B cell (primary cell): Measurements from ENCODE around the gene ZMIZ1. TPM values are rescaled to one million over a fixed set of nuclear protein-coding genes. Genes with fewer than 3 reads are reported as not detected.

ENCODE experiments used
- ATAC-seq: fragments of 200-7000 bp; cut with Tn5 transposase; one replicate; pipeline ENCODE4 v1.10.0; 2021; ENCODE audit warnings: low read depth, mild to moderate bottlenecking, moderate number of reproducible peaks, moderate library complexity
- CTCF ChIA-PET: fragments of 350-600 bp; sonication (Branson Sonifier 250); formaldehyde crosslinking; loops from one replicate; lab custom pipeline; 2021; ENCODE audit warnings: antibody characterized with exemption, inconsistent platforms; lab: Charles Lee
- POLR2A ChIA-PET: fragments of 350-600 bp; sonication (Branson Sonifier 250); formaldehyde crosslinking; loops from one replicate; lab custom pipeline; 2021; ENCODE audit warnings: antibody characterized with exemption; lab: Charles Lee
- DNase-seq: peaks from one replicate; pipeline ENCODE4 v3.0.0; 2013
- H2AFZ ChIP-seq: 2 replicates; pipeline ENCODE4 v1.6.1; 2012; ENCODE audit warnings: mild to moderate bottlenecking, low read depth, low read length; ENCODE audit not compliant: insufficient read depth, poor library complexity, severe bottlenecking
- H3K27ac ChIP-seq, 2 donors: 1 replicate in 1 of 2; 2 replicates in 1 of 2; pipeline ENCODE4 v1.5.1; 2012 to 2013; ENCODE audit warnings: low read length in 2 of 2, mild to moderate bottlenecking in 2 of 2, moderate library complexity in 1 of 2
- H3K27me3 ChIP-seq, 4 experiments: fragments of 200-600 bp in 1 of 4; sonication (generic) in 1 of 4; replicated peaks in 1 of 4; 1 replicate in 2 of 4; 2 replicates in 2 of 4; pipeline versions ENCODE4 v1.6.1 to v1.7.0; 2013 to 2016; ENCODE audit warnings: low read length in 3 of 4, mild to moderate bottlenecking in 2 of 4, mixed read lengths in 1 of 4, moderate library complexity in 1 of 4; ENCODE audit not compliant: insufficient read depth in 4 of 4, control insufficient read depth in 3 of 4; ENCODE audit errors: control extremely low read depth in 1 of 4
- H3K36me3 ChIP-seq, 2 experiments: replicated peaks in 1 of 2; 1 replicate in 1 of 2; 2 replicates in 1 of 2; pipeline versions ENCODE4 v1.6.1 to v1.7.1; 2013; ENCODE audit warnings: low read length in 1 of 2; ENCODE audit not compliant: insufficient read depth in 2 of 2, control insufficient read depth in 1 of 2; ENCODE audit errors: control extremely low read depth in 1 of 2, extremely low read depth in 1 of 2
- H3K4me1 ChIP-seq, 2 donors: fragments of 200-600 bp in 1 of 2; sonication (generic) in 1 of 2; 1 replicate in 1 of 2; 2 replicates in 1 of 2; pipeline versions ENCODE4 v1.5.1 to v1.6.1; 2013 to 2017; ENCODE audit warnings: low read length in 2 of 2; ENCODE audit not compliant: control insufficient read depth in 2 of 2, insufficient read depth in 2 of 2
- H3K4me2 ChIP-seq: replicated peaks from 2 replicates; pipeline ENCODE3; 2012; ENCODE audit warnings: mild to moderate bottlenecking, low read depth, low read length; ENCODE audit not compliant: poor library complexity, severe bottlenecking
- H3K4me3 ChIP-seq, 5 experiments: fragments of 200-600 bp in 1 of 5; sonication (generic) in 1 of 5; 1 replicate in 3 of 5; 2 replicates in 2 of 5; pipeline versions ENCODE4 v1.5.1 to v1.7.0; 2011 to 2016; ENCODE audit warnings: low read length in 4 of 5, mild to moderate bottlenecking in 4 of 5, low read depth in 2 of 5, control low read depth in 1 of 5, moderate library complexity in 1 of 5; ENCODE audit not compliant: insufficient read depth in 1 of 5; ENCODE audit errors: control extremely low read depth in 1 of 5, extremely low read depth in 1 of 5
- H3K79me2 ChIP-seq: fragments of 200-600 bp; sonication (generic); one replicate; pipeline ENCODE4 v1.6.0; 2016; ENCODE audit warnings: low read length; ENCODE audit not compliant: control insufficient read depth, insufficient read depth
- H3K9ac ChIP-seq: fragments of 200-600 bp; sonication (generic); 2 replicates; pipeline ENCODE4 v1.6.1; 2017; ENCODE audit warnings: mild to moderate bottlenecking, low read length, moderate library complexity
- H3K9me3 ChIP-seq, 3 donors: one replicate each; pipeline versions ENCODE4 v1.6.1 to v1.7.1; 2013; ENCODE audit warnings: low read length in 2 of 3; ENCODE audit not compliant: control insufficient read depth in 2 of 3, insufficient read depth in 1 of 3; ENCODE audit errors: control extremely low read depth in 1 of 3
- H4K20me1 ChIP-seq: 2 replicates; pipeline ENCODE4 v1.6.0; 2012; ENCODE audit warnings: mild to moderate bottlenecking, low read length; ENCODE audit not compliant: insufficient read depth, control insufficient read depth, poor library complexity, severe bottlenecking
- H3K27ac Mint-ChIP-seq: one replicate; pipeline ENCODE4 v1.8.0; 2021; ENCODE audit warnings: mixed read lengths
- H3K27me3 Mint-ChIP-seq: one replicate; pipeline ENCODE4 v1.8.0; 2021; ENCODE audit warnings: mixed read lengths
- H3K4me1 Mint-ChIP-seq: one replicate; pipeline ENCODE4 v1.8.0; 2021; ENCODE audit warnings: mixed read lengths
- H3K4me3 Mint-ChIP-seq: one replicate; pipeline ENCODE4 v1.8.0; 2021; ENCODE audit warnings: mixed read lengths
- H3K9me3 Mint-ChIP-seq: one replicate; pipeline ENCODE4 v1.8.0; 2022; ENCODE audit warnings: mixed read lengths; ENCODE audit not compliant: insufficient read depth
- CTCF ChIP-seq: fragments of 200-600 bp; IDR thresholded peaks from one replicate; pipeline ENCODE4 v1.8.0; 2022; ENCODE audit warnings: antibody characterized with exemption, mild to moderate bottlenecking
- EZH2 ChIP-seq: IDR thresholded peaks from 2 replicates; pipeline ENCODE4 v1.6.1; 2012; ENCODE audit warnings: borderline replicate concordance, low read depth, mild to moderate bottlenecking, moderate library complexity, low read length; ENCODE audit not compliant: insufficient read depth, poor library complexity, severe bottlenecking
- WGBS: methylation state at CpG from one replicate; pipeline ENCODE4 v1.1.5; 2013; ENCODE audit warnings: missing lambda C conversion rate; ENCODE audit not compliant: insufficient coverage; 5-methylcytosine and 5-hydroxymethylcytosine counted together
- intact Hi-C: fragments of 100-400 bp; cut with micrococcal nuclease; formaldehyde crosslinking; loops from one replicate; pipeline ENCODE4 v1.10.0; 2022
- polyA plus RNA-seq: library from polyadenylated mRNA; depleted of rRNA; stranded (reverse); fragments of >200 nt; gene quantifications from 2 replicates; pipeline ENCODE4 v1.2.3, GENCODE V29; 2012
- total RNA-seq, 2 donors: library from RNA; stranded (reverse); fragments of 120-200 nt in 1 of 2; gene quantifications; 1 replicate in 1 of 2; 2 replicates in 1 of 2; pipeline versions ENCODE4 v1.2.3 to v1.2.4, GENCODE V29; 2013 to 2022

ZMIZ1 gene
- total and polyA plus RNA-seq, 2 donors (not counting 1 experiment from before 2014, with no cell fraction given), result 14.3 to 64.9 TPM

GRCh38 chr10:79193694-79194382 lies 125.1 kb downstream of the ZMIZ1 start:
- H2AFZ ChIP-seq, result no peak overlapping the region
- no peak overlapping the region for H3K27ac Mint-ChIP-seq
- H3K9ac ChIP-seq, result no peak overlapping the region
- no peaks in the 10 kb centered on the region for H4K20me1 ChIP-seq
- H3K4me1 Mint-ChIP-seq, result peaks cover 17% of the 10 kb centered on the region
- ATAC-seq, result peak; percentile 80
- peak; percentile 60 for DNase-seq
- peaks cover 0 to 12% (median 4%) of the 10 kb centered on the region in 4 experiments for H3K27me3 ChIP-seq
- WGBS, result 48% methylated on average over 14 of the region's 14 CpGs
- H3K9me3 Mint-ChIP-seq, result peaks cover 7% of the 10 kb centered on the region
- peak overlapping the region; percentile 24 for H3K4me2 ChIP-seq
- peaks cover 11% of the 10 kb centered on the region for H3K27me3 Mint-ChIP-seq
- intact Hi-C loops, result loop anchor here (2.0 to 10.0 kb wide), 2 partner anchors 537 to 889 kb away; no protein-coding TSS in a partner anchor
- POLR2A ChIA-PET, result no interaction called here
- H3K9me3 ChIP-seq, result peaks cover 0 to 20% (median 7%) of the 10 kb centered on the region in 3 donors
- CTCF ChIA-PET, result interaction anchor here (0.7 to 5.5 kb wide), 19 partner anchors 10 to 1347 kb away, joined by 3 to 148 read pairs (median 7); partner anchors contain the start of gene POLR3A
- peaks cover 14 to 17% of the 10 kb centered on the region in 2 donors for H3K4me1 ChIP-seq
- no peak overlapping the region for H3K27ac ChIP-seq
- TF ChIP-seq CTCF (no peak), EZH2 (no peak)
- H3K4me3 ChIP-seq, result no peak overlapping the region
- no peaks in the 10 kb centered on the region for H3K36me3 ChIP-seq
- peak overlapping the region; percentile 26 for H3K4me3 Mint-ChIP-seq
- H3K79me2 ChIP-seq, result no peaks in the 10 kb centered on the region
